NB4 (cell line): Measurements from ENCODE around the gene PLEKHB1.

Experiments
- CTCF ChIP-seq: IDR thresholded peaks from one replicate; pipeline ENCODE4 v1.5.1; 2012; ENCODE audit warnings: low read depth, low read length
- TF ChIP-seq, protein P1 (sequence below): IDR thresholded peaks from 2 replicates; pipeline ENCODE4 v1.6.1; 2011; ENCODE audit warnings: low read depth, low read length

GRCh38 chr11:73648571-73649046 lies 2.2 kb downstream of the PLEKHB1 start:
- no peak for TF ChIP-seq CTCF
- TF ChIP-seq, protein P1, sequence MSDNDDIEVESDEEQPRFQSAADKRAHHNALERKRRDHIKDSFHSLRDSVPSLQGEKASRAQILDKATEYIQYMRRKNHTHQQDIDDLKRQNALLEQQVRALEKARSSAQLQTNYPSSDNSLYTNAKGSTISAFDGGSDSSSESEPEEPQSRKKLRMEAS: no peak
